T-helper 2 cell treated with Interferon-gamma antibody and Interleukin-4, amounts not matched to agents 5 μg/mL and 100 μg/mL, for 36 hours (primary cell): ENCODE measurements around the gene CDCA4.

ENCODE experiments used
- DNase-seq: peaks from one replicate; pipeline ENCODE4 v3.0.0; 2021; ENCODE audit warnings: low spot score
- H3K27ac Mint-ChIP-seq: one replicate; pipeline ENCODE4 v1.8.0; 2021; ENCODE audit warnings: mild to moderate bottlenecking, mixed read lengths
- H3K27me3 Mint-ChIP-seq: one replicate; pipeline ENCODE4 v1.8.0; 2021; ENCODE audit warnings: low read depth, mixed read lengths
- H3K36me3 Mint-ChIP-seq: one replicate; pipeline ENCODE4 v1.8.0; 2021; ENCODE audit warnings: low read depth, mixed read lengths
- H3K4me1 Mint-ChIP-seq: one replicate; pipeline ENCODE4 v1.8.0; 2021; ENCODE audit warnings: low read depth, mixed read lengths
- H3K4me3 Mint-ChIP-seq: one replicate; pipeline ENCODE4 v1.8.0; 2022; ENCODE audit warnings: mild to moderate bottlenecking, moderate library complexity, mixed read lengths
- H3K9me3 Mint-ChIP-seq: one replicate; pipeline ENCODE4 v1.8.0; 2021; ENCODE audit warnings: mixed read lengths

Gene CDCA4

DNA sequence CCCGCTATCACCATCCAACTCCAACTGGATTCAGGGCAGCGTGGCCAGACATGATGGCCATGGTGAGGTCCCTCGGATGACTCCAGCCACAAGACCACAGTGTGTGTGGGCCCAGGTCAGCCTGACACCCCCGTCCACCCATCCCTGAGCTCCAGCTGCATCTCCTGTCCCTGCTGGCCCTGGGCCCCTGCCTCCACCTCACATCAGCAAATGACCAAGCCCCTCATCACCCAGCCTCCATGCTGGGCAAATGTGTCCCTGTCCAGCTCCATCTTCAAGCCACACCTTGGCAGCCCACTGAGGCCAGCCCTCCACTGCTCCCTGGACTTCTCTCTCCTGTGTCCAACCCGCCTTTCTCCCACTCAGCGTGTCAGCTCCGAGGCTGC lies 41.2 kb upstream of the CDCA4 start:
- Mint-ChIP-seq H3K36me3 (peaks cover 30% of the 10 kb centered on the region), H3K4me1 (peaks cover 50% of the 10 kb centered on the region), H3K27ac (peak overlapping the region; percentile 90), H3K4me3 (peak overlapping the region; percentile 92), H3K9me3 (no peaks in the 10 kb centered on the region), H3K27me3 (no peaks in the 10 kb centered on the region)
- DNase-seq, result no peak

DNA sequence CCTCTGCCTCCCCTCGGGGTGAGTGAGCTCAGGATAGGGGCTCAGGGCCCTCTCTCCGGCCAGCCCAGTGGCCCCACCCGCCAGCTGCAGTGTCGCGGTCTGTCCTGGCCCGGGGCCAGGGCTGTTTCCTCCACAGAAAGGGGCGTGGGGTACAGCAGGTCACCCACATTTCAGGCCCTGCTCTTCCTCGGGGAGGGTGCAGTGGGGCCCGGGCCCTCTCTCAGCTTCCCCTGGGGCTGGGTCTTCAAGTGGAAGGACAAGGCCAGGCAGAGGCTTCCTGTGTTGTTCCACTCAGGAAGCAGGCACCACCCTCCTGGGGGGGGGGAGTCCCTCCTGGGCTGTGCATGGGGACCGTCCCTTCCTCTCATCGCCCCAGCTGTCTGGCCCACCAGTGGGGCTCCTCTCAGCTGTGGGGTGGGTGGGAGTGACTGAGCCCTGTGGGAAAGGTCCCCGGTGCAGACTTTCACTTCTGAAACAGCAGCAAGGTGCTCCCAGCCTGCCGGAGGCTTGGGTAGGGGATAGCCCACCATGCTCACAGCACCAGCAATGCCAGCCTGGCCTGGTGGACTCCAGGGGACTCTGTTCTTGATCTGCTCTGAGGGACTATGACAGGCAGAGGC lies 40.7 kb upstream of the CDCA4 start:
- no peaks in the 10 kb centered on the region for H3K9me3 Mint-ChIP-seq
- peak overlapping the region; percentile 92 for H3K4me3 Mint-ChIP-seq
- H3K27ac Mint-ChIP-seq, result peak overlapping the region; percentile 90
- peak; percentile 54 for DNase-seq
- H3K27me3 Mint-ChIP-seq, result no peaks in the 10 kb centered on the region
- H3K36me3 Mint-ChIP-seq, result peaks cover 35% of the 10 kb centered on the region
- peaks cover 47% of the 10 kb centered on the region for H3K4me1 Mint-ChIP-seq

- Mint-ChIP-seq H3K4me3 (peak overlapping the region; percentile 92), H3K9me3 (no peaks in the 10 kb centered on the region), H3K27me3 (no peaks in the 10 kb centered on the region), H3K27ac (peak overlapping the region; percentile 90), H3K4me1 (peaks cover 43% of the 10 kb centered on the region), H3K36me3 (peaks cover 36% of the 10 kb centered on the region)
- DNase-seq, result peak; percentile 43
Observed at GRCh38 chr14:105060751-105061427, 40.0 kb upstream of the CDCA4 start.

DNA sequence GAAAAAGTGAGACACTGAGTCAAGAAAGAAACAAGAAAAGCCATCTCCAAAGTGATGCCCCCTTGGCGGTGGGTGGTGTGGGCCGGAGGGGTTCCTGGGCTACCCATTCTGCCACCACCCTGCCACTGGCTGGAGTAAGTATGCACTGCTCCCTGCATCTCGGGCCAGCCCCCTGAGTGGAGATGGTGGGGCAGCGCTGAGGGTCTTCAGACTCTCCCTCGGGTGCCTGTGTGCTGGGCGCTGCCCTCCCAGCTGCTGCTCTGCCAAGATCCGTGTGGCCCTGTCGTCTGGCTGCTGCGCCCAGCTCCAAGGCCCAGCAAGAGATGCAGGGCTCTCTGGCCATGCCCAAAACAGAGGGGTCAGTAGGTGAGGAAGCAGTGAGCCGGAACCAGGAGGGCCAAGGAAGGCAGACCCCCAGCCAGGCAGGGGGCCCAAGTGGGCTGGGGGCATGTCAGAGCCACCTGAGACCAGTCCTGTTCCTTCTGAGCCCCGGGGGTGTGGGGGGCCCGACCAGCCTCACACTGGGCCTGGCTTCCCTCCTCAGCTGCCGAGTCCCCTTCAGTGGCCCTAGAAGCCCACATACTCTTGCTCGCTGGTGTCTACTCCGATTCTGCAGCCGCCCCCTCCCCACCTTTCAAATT lies 39.2 kb upstream of the CDCA4 start:
- H3K9me3 Mint-ChIP-seq, result no peaks in the 10 kb centered on the region
- H3K4me1 Mint-ChIP-seq, result peaks cover 39% of the 10 kb centered on the region
- peak overlapping the region; percentile 71 for H3K4me3 Mint-ChIP-seq
- no peaks in the 10 kb centered on the region for H3K27me3 Mint-ChIP-seq
- peaks cover 42% of the 10 kb centered on the region for H3K36me3 Mint-ChIP-seq
- H3K27ac Mint-ChIP-seq, result peak overlapping the region; percentile 90
- no peak for DNase-seq

- H3K27me3 Mint-ChIP-seq, result no peaks in the 10 kb centered on the region
- peak overlapping the region; percentile 71 for H3K4me3 Mint-ChIP-seq
- peaks cover 34% of the 10 kb centered on the region for H3K4me1 Mint-ChIP-seq
- peak overlapping the region; percentile 90 for H3K27ac Mint-ChIP-seq
- DNase-seq, result peak; percentile 43
- peaks cover 39% of the 10 kb centered on the region for H3K36me3 Mint-ChIP-seq
- no peaks in the 10 kb centered on the region for H3K9me3 Mint-ChIP-seq
Observed at GRCh38 chr14:105059035-105059924, 38.4 kb upstream of the CDCA4 start.

DNA sequence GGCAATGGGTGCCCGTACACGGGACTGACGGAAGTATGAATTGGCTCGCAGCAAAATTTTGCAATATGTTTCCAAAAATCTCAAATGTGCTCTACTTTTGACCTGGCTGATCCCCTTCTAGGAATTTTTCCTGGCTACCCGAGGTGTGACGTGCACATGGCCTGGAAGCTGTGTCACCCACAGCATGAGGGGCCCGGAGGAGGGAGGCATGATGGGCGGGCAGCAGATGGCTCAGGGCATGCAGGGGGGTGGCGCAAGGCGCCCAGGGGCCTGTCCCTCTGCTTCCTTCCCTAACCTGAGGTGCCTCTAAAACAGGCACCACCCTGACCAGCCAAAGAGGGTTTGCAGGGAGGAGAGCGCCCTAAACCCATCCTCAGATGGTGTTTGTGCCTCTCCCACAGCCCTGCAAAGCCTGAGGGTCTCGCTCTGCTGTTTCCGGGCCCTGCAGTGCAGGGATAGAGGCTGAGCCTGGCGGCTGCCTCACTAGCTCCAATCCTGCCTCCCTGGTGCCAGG lies 37.7 kb upstream of the CDCA4 start:
- peaks cover 30% of the 10 kb centered on the region for H3K4me1 Mint-ChIP-seq
- DNase-seq, result no peak
- no peaks in the 10 kb centered on the region for H3K27me3 Mint-ChIP-seq
- peak overlapping the region; percentile 68 for H3K27ac Mint-ChIP-seq
- H3K36me3 Mint-ChIP-seq, result peaks cover 41% of the 10 kb centered on the region
- H3K4me3 Mint-ChIP-seq, result peak overlapping the region; percentile 34
- H3K9me3 Mint-ChIP-seq, result no peaks in the 10 kb centered on the region

- H3K4me3 Mint-ChIP-seq, result no peak overlapping the region
- DNase-seq, result no peak
- peaks cover 20% of the 10 kb centered on the region for H3K4me1 Mint-ChIP-seq
- H3K9me3 Mint-ChIP-seq, result no peaks in the 10 kb centered on the region
- no peaks in the 10 kb centered on the region for H3K27me3 Mint-ChIP-seq
- peaks cover 43% of the 10 kb centered on the region for H3K36me3 Mint-ChIP-seq
- no peak overlapping the region for H3K27ac Mint-ChIP-seq
Observed at GRCh38 chr14:105056303-105056831, 35.5 kb upstream of the CDCA4 start.

- Mint-ChIP-seq H3K9me3 (no peaks in the 10 kb centered on the region), H3K4me3 (no peak overlapping the region), H3K27ac (no peak overlapping the region), H3K27me3 (no peaks in the 10 kb centered on the region), H3K4me1 (peaks cover 19% of the 10 kb centered on the region), H3K36me3 (peaks cover 48% of the 10 kb centered on the region)
- DNase-seq, result no peak
Observed at GRCh38 chr14:105055736-105056302, 34.9 kb upstream of the CDCA4 start.

GRCh38 chr14:105055334-105055733 lies 34.5 kb upstream of the CDCA4 start:
- no peaks in the 10 kb centered on the region for H3K9me3 Mint-ChIP-seq
- peaks cover 49% of the 10 kb centered on the region for H3K36me3 Mint-ChIP-seq
- no peak overlapping the region for H3K4me3 Mint-ChIP-seq
- H3K27me3 Mint-ChIP-seq, result no peaks in the 10 kb centered on the region
- H3K4me1 Mint-ChIP-seq, result peaks cover 15% of the 10 kb centered on the region
- H3K27ac Mint-ChIP-seq, result no peak overlapping the region
- DNase-seq, result no peak

- Mint-ChIP-seq H3K9me3 (no peaks in the 10 kb centered on the region), H3K4me3 (no peak overlapping the region), H3K4me1 (peaks cover 5% of the 10 kb centered on the region), H3K27ac (no peak overlapping the region), H3K36me3 (peaks cover 43% of the 10 kb centered on the region), H3K27me3 (no peaks in the 10 kb centered on the region)
- no peak for DNase-seq
Observed at GRCh38 chr14:105053996-105054395, 33.1 kb upstream of the CDCA4 start.

DNA sequence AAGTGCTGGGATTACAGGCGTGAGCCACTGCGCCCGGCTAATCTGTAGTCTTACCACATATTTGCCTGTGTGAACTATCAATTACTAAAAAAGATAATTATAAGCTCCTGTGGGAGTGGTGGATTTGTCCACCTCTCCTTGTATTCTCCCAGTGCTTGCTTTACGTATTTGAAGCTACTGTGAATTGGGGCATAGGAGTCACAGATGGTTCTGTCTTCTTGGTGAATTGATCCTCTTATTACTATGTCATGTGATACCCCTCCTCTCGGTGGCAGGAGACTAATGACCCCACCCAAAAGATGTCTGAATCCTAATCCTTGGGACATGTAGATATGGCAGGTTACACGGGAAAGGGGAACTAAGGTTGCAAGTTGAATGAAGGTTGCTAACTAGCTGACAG lies 32.5 kb upstream of the CDCA4 start:
- H3K4me3 Mint-ChIP-seq, result no peak overlapping the region
- peaks cover 3% of the 10 kb centered on the region for H3K4me1 Mint-ChIP-seq
- no peak overlapping the region for H3K27ac Mint-ChIP-seq
- no peaks in the 10 kb centered on the region for H3K9me3 Mint-ChIP-seq
- no peaks in the 10 kb centered on the region for H3K27me3 Mint-ChIP-seq
- no peak for DNase-seq
- peaks cover 45% of the 10 kb centered on the region for H3K36me3 Mint-ChIP-seq

- H3K36me3 Mint-ChIP-seq, result peaks cover 40% of the 10 kb centered on the region
- no peak for DNase-seq
Observed at GRCh38 chr14:105052110-105052458, 31.2 kb upstream of the CDCA4 start.

More at GRCh38 chr14:105052110-105052458, 31.2 kb upstream of the CDCA4 start:
- Mint-ChIP-seq H3K4me3 (no peak overlapping the region), H3K27me3 (no peaks in the 10 kb centered on the region), H3K4me1 (no peaks in the 10 kb centered on the region), H3K27ac (no peak overlapping the region), H3K9me3 (no peaks in the 10 kb centered on the region)
